GM19468 (cell line): ENCODE data around the gene PLCG1.

Experiments
- ATAC-seq: cut with Tn5 transposase; IDR thresholded peaks from one replicate; pipeline ENCODE4 v1.9.1; 2021; ENCODE audit warnings: mild to moderate bottlenecking, moderate library complexity, moderate number of reproducible peaks; ENCODE audit not compliant: unreplicated experiment; ENCODE audit errors: extremely low read depth

The PLCG1 gene

DNA sequence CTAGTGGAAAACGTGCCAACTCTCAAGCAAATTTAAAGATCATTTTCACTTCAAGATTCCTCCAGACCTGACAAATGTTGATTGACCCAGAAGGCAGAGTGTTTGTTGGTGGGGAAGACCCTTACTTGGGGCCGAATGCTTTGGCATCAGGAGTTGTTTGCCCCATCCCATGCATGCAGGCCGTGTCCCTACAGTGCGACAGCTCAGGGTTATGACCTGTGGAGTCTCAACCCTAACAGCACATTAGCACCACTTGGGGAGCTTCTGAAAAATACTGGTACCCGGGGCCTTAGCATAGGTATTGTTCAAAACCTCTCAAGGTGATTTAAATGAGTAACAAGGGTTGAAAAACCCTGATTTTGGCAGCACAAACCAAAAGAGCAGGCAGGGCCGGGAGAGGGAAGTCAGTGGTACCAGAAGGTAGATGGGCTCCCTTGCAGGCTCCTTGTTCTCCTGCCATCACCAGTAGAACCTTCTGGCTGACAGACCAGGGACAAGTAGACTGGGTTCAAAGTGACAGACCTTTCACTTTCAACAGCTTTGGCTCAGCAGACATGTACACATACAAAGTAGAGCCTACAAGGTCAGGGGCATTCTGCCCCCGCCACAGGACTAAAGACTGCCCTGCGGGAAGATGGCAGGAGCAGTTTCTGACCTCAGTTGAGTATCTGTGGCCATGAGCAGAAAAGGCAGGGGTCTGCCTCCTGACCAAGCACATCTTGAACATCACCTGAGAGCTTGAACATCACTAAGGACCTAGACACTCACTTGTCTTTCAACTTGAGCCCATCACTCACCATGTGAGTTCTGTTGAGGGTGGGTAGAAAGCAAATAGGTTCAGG is 39.6 kb downstream of the PLCG1 start:
- ATAC-seq = no peak

GRCh38 chr20:41177636-41178035 is 40.3 kb downstream of the PLCG1 start:
- ATAC-seq = no peak

DNA sequence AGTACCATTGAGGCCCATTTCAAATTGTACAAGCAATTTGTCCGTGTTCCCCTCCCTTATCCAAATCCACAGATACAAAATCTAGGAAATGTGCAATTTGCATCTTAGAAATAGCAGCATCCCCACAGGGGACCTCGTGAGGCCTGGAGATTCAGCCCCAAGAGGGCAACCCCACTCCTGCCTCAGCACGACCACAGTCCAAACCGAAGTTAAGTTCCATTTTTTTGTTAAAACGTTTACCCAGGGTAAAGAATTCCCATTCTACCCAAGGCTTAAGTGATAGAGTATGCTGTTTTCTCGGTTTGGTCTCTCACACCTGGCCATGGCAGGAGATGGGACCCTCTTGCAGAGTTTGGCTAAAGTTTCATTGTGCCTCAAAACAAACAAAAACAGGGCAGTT is 41.2 kb downstream of the PLCG1 start:
- no peak for ATAC-seq

GRCh38 chr20:41178904-41179432 is 41.6 kb downstream of the PLCG1 start:
- ATAC-seq = no peak

- no peak for ATAC-seq
These were observed 42.6 kb downstream of the PLCG1 start for GRCh38 chr20:41179961-41180360.

DNA sequence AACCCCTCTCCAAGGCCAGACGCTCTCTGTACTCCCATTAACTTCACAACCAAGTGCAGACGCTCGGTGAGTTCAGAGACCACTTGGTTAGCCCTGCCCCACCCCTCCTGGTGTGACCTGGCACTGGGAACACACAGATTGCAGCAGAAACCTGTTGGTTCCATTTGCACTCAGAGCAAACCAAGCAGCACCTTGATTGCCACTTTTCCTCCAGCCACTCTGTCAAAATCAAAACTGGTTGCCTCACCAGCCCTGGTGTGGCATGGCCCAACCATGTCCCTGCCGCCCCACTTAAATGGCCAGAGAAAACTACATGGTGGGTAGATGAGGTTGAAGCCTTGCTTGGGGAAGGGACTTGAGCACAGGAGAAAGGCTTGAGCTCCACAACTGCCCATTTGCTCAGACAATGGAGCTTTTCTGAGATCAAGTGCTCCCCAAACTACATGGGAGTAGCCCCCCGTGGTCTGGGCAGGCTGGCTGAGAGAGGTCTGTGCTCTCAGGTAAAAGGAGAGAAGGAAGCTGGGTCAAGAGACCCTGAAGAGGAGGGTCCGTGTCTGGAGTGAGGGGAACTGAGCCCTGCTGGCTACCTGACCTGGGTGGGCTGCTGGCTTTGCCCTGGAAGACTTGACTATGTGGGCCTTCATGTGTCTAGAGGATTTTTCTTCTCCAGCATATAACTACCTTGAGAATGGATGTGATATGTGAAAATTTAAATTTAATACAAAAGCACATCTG is 43.4 kb downstream of the PLCG1 start:
- ATAC-seq = no peak

- no peak for ATAC-seq
These were observed 44.2 kb downstream of the PLCG1 start for GRCh38 chr20:41181567-41181966.

DNA sequence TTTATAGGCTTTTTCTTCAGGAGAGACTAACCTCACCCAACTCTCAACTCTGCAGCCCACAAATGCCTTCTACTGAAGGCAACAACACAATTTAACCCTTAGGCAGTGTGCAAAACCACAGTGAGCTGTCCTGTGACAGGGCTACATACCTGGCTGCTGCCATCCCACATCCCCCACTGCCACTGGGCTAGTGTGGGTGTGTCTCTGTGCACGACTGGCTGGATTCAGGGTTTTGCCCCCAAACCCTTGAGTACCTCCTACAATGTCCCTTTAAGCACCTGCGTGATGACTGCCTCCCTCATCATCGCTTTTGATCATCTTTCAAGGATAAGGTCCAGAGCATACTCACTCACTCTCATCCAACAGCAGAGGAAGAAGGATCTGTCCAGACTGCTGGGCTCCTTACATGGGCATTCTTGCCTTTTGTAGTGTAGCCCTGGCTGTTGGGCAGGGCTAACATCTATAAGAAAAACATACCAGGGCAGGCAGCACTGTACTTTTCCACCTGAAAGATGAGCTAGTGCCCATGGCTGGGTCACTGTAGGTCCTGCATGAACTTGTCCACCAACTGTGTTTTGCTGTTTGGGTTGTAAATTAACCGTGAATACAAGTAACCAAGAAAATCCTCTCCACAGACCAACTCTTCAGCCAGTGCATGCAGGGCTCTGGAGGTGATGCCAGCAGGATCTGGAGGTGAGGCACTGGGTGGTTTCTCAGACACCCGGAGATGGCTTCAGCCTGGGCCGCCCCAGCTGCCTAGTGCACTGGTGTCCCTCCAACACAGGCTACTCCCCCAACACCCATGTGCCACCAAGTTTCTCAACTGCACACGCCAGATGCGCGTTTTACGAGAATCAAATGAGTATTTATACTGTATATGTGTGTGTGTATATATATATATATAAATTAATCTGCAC is 45.2 kb downstream of the PLCG1 start:
- ATAC-seq = no peak

DNA sequence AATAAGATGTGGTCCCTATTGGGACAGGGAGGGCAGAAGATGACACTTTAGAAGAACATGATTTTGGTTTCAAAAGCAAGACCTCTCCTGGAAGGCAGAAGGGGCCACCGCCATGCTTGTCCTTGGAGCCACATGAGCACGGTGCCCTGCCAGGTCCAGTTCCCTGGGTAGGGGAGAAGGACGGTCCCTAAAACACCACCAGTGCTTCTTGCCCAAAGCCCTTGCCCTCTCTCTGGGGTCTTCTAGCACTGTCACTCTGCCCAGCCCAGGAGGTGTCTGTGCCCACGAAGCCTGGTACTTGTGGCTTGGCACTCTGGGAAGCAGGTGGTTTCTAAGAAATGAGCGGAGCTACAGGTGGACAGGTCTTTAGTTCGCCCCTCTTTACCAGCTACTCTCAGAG is 46.0 kb downstream of the PLCG1 start:
- no peak for ATAC-seq

GRCh38 chr20:41183831-41184230 is 46.5 kb downstream of the PLCG1 start:
- ATAC-seq = no peak

GRCh38 chr20:41185013-41185757 is 47.8 kb downstream of the PLCG1 start:
- no peak for ATAC-seq

GRCh38 chr20:41187668-41188067 is 50.3 kb downstream of the PLCG1 start:
- no peak for ATAC-seq

DNA sequence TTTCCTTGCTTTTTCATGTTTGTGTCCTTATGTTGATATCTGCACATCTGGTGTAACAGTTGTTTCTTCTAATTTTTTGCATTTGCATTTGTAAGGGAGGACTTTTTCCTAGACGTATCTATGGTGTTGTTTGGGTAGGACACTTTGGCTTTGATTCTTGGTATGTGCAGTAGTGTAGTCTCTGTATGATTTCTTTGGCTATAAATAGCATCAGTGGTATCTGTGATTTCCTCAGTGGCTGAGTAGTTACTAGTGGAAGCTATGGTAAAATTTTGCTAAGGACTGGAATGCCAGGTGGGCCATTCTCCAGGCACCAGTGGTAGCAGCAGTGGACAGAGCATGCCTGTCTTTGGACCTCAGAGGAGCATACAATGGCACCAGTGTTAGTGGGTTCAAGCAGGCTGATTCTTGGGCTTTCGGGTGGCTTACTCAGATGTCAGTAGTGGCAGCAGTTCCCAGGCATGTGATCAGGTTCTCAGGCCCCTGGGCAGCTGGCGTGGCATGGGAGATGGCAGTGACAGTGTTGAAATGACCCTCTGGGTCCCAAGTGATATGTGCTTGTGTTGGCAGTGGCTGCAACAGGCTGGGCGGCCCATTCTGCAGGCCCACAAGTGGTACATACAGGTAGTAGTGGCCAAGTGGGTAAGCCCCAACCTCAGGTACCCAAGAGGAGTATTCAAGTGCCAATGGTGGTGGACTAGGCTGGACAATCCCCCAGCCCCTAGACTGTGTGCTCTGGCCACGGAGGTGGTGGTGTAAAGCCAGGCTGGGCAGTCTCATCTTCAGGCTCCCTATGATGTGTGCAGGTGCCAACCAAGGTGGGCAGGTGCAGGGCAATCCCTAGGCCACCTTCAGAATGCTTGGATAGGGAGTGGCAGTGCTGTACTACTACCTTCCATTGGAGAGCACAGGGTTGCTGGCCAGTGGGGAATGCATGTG is 54.5 kb downstream of the PLCG1 start:
- ATAC-seq = no peak

DNA sequence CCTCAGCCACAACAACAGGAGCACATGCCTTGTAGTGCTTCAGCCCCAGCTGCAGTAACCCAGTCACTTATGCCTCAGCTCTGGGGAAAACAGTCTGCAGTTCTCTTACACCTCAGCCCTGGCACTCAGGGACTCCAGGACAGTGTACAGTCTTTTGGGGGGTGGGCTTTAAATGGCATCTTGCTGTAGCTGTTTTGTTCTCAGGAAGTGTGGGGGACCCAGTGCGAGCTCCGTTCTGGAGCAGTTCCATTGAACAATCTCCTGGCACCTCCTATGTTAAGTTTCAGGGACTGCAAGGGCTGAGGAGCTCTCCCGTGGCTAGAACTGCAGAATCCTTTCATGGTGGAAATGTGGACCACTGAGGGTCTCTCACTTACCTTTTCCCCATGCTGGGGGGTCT is 55.2 kb downstream of the PLCG1 start:
- ATAC-seq = no peak

DNA sequence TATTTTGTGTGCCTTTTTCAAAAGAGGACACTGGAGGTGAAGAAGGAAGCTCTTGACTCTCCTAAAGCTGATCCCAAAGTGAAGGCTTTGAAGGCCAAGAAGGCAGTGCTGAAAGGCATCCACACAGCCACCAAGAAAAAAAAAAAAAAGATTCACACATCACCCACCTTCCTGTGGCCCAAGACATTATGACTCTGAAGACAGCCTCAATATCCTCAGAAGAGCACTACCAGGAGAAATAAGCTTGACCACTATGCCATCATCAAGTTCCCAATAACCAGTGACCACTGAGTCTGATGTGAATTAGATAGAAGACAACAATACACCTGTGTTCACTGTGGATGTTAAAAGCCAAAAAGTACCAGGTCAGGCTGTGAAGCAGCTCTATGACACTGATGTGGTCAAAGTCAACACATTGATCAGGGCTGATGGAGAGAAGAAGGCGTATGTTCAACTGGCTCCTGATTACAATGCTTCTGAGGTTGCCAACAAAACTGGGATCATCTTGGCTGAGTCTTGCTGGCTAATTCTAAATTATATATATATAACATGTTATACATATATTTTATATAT is 59.4 kb downstream of the PLCG1 start:
- no peak for ATAC-seq

GRCh38 chr20:41198443-41198842 is 61.1 kb downstream of the PLCG1 start:
- no peak for ATAC-seq

DNA sequence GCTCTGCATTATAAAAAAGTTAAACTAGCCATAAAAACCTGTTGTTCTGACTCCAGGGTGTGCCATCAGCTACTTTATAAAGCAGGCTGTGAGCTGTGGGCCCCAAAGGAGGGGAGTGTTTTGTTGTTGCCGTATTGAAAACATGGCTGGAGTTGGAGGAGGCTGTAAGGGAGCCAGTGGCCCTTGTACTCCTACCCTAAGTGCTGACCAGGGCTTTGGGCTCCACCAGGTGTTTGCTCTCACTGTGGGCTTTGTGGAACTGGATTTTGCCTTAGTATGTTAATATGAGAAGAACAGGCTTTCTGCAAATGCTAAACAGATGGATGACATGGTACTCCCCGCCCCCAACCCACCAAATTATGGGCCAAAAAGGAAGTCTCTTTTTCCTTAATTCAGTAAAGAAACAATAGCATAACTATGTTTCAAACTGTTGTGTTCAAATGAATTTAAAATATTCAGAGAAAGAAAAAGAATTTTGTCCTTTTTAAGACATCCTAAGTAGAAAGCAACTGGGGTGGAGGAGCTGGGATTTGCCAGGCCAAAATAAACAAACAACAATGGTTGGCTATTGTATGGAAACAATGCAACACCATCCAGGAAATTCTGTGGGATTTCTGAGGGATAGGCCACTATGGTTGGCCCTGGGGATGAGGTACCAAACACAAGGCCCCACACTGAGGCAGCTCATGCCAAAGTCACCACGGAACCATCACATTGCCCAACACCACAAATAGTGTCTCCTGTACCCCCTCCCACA is 63.3 kb downstream of the PLCG1 start:
- ATAC-seq = no peak

GRCh38 chr20:41201760-41202159 is 64.4 kb downstream of the PLCG1 start:
- ATAC-seq = no peak
